HG03135 (cell line): Measurements from ENCODE around the gene TSPAN14.

Experiments used
- ATAC-seq: cut with Tn5 transposase; IDR thresholded peaks from one replicate; pipeline ENCODE4 v1.9.1; 2021; ENCODE audit warnings: mild to moderate bottlenecking, moderate library complexity; ENCODE audit not compliant: unreplicated experiment

TSPAN14 gene

DNA sequence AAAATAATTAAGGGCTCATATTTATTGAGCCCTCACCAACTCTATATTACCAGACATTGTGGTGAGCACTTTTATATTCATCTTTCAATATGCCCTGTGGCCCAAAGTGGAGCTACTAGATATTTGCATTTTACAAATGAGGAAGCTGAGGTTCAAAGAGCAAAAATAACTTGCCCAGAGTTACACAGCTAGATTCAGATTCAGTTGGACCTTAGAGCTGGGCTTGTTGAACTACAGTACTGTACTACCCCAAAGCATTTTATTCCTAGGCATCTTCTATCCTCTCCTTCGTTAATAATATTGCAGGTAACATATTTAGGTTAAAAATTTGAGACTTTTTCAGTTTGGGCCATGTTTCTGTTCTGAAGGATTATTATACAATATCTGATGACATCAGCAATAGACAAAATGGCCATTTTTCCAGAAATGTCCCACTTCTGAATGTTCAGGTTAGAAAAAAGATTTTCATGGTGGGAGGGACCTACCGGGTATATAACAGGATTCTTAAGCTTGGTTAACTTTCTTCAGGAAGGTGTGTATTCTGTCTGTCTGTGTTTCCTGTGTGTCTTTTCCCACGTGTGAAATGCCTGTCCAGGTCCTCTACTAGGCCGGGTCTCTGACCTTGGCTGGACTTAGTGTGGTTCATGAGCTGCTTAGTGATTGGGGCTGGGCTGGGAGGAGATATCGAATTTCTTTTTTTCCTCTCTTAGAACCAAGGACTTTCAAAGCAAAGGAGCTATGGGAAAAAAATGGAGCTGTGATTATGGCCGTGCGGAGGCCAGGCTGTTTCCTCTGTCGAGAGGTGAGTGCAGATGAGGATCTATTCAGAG is 32.2 kb upstream of the TSPAN14 start:
- ATAC-seq = peak; percentile 94

DNA sequence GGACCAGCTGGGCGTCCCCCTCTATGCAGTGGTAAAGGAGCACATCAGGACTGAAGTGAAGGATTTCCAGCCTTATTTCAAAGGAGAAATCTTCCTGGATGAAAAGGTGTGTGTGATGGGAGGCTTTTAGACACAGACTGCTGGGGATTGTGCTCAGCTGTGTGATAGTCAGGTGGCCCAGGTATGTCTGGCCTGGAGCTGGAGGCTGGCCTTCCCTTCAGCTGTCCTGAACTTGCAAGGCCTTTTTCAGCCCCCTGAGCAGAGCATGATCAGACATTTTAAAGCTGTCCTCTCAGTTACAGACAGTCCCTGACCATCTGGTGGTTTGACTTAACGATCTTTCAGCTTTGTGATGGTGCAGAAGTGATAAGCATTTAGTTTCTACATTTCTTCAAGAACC is 28.2 kb upstream of the TSPAN14 start:
- ATAC-seq = no peak

DNA sequence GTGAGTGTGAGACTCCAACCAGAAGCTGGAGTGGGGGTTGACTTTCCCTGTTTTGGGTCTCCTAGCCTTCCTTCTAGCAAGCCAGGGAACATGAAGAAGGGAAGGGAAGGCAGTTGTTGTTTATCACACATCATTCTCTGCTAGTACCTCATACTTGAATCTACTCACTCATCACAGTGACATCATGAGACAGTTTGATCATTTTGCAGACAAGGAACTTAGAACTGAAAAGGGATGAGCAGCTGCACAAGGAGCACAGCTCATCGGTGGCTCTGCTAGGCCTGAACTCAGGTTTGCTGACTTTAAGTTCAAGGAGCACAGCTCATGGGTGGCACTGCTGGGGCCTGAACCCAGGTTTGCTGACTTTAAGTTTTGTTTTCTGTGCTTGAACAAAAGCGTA is 26.6 kb upstream of the TSPAN14 start:
- ATAC-seq = no peak

DNA sequence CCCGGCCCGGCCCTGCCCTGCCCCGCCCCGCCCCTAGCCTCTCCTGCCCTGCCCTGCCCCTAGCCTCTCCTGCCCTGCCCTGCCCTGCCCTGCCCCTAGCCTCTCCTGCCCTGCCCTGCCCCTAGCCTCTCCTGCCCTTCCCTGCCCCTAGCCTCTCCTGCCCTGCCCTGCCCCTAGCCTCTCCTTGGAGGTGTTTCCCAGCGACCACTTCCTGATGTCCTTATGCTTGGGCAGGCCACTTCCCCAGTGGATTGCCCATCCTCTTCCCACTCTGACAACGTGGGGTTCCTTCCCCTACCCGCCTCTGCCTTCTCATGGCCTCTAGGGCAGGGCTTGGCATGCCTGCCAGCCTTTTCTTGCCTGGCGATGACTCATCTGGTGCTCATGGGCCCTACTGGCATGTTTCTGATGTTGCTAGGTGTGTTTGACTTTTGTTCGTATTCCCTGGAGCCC is 24.6 kb upstream of the TSPAN14 start:
- no peak for ATAC-seq

DNA sequence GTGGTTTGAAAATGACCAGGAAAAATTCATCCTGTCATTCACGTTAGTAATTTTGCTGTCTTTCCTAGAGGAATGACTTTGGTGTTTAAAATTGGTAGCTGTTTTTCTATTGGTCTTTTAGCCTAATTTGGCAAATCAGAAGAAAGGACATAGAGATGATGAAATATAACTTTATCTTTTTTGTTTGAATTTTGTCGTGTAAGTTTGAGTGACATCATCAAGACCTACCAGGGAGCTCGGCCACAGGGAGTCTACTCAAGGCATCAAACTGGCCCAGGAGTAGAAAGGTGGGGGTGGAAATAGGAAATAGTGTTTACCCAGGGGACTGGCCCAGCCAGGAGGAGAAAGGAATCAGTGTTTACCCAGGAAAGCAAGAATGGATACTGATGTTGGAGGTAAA is 21.0 kb upstream of the TSPAN14 start:
- no peak for ATAC-seq

DNA sequence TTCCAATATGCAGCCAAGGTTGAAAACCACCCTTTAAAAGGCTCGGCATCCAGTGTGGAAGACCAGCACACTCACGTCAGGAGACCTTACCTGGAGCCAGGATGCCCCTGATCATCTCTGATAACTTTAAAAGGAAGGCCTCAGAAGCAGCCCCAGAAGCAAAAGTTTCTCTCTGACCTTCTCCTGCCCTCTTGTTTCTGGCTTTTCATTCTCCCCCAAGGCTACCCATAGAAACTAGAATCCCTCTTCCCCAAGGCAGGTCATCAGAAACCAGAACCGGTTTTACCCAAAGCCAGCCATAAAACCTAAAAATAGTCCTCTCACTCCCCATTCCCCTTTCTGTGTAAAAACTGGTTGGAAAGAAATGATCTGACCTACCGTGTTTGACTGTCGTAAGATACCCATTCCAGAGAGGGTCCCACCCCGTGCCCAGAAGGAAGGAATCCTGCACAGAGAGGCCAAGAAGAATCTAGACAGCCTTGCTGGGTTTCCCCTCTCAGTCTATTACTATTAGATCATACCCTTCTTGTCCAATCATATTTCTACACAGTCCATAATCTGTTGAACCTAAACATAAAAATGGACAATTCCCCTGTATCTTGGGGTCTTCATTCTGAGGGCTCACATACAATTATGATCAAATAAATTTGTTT is 17.5 kb upstream of the TSPAN14 start:
- ATAC-seq = no peak

DNA sequence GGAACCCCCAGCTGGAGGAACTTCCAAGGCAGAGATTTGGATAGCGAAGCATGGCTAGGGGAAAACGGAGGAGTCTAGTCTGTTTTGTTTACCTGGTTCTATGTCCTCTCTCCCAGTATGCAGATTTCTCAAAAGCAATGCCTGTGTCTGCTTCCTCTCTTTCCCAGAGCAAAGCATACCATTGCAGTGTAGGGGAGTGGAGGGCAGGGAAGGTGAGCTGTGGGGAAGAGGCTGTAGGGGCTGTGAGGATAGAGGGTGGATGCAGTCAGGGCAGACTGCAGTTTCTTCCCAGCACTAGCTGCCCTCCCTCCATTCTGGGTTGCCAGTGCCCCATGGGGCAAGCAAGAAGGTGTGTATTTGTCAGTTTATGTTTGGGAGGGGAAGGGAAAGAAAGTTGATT is 16.9 kb upstream of the TSPAN14 start:
- no peak for ATAC-seq

DNA sequence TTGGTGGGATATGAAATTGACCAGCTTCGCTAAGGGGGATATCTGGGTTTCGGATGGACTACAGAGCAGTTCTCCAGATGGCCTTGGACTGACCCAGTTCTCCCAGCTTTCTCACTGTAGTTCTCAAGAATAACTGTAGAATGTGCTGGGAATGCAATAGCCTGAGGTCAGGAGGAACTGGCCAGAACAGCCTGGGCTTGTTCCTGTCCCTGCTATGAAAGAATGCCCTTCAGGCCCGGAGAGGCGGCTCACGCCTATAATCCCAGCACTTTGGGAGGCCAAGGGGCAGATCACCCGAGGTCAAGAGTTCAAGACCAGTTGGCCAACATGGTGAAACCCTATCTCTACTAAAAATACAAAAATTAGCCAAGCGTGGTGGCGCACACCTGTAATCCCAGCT is 12.3 kb upstream of the TSPAN14 start:
- ATAC-seq = no peak

DNA sequence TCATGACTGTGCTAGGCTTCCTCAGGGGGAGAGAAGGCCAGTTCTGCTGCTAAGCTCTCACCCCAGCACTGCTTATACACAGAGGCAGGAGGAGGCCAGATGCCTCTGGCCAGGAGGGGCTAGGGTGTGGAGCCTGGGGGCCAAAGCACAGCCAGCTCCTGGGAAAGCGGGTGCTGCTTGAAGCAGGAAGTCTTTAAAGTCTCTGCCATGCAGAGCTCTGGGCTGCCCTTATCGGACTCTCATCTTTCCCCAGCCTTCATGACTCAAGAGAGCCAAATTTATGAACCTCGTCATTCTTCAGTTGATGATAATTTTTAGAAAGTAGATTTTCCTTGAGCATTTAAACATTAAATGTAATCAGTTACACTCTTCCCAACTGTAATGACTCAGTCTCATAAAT is 11.2 kb upstream of the TSPAN14 start:
- no peak for ATAC-seq

DNA sequence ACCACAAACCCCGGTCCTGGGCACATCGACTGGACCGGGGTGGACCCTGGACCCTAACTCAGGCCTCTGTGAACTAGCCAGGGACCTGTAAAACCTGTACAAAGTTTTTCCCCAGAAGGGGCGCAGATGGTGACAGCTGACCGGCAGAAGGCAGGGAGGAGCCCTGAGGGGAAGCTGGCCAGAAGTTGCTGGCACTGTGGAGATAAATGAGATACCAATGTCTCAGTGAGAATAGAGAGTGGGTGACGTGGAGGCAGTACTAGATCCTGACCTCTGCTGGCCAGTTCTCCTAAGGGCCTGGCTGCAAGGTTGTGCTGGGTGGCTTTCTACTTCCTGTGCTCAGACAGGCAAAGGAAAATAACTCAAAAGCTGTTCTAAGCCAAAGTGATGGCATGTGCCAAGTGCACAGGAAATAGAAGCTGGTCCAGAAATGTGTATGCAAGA is 10.6 kb upstream of the TSPAN14 start:
- ATAC-seq = no peak

DNA sequence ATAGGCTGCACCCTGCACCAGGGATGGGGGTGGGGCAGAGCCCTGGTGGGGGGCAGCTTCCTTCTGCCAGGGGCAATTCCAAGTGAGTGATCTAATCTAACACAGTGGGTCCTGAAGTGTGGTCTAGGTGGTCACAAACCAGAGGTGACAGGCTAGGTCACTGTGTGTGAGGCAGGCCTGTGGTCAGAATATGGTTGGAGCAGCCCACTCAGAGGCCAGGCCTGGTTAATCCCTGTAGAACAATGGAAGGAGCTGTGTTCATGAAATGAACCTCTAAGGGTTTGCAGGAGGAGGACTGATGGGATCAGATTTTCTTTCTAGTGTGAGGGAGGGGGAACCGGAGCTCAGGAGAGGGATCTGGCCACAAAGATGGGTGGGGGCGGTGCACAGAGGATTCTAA is 10.0 kb upstream of the TSPAN14 start:
- ATAC-seq = no peak

DNA sequence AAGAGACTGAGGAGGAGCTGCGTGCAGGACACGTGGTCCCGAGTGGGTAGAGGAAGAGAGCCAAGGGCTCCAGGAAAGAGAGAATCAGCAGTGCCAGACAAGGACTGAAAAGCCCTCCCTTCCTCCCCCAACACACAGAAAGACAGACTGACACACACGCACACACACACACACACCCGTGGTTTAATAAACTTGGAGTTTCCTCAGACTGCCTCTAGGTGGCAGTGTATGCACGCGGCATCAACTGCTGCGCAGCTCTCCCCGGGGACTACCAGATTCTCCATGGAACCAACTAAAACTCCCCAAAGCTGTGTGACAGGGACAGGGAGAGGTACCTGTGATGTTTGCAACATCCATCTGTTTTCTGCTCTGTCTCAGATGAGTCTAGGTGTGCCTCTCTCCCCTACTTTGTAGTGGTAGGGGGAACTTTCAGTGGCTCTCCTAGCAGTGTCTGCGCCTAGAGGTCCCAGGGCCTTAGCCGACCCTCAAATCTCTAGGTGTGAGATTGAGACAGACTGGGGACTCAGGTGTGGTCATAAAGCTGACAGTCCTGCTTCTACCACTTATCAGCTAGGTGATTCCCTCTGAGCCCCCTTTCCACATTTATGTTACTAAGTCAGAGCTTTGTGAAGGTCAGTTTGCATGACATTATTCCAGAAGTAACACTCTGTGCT is 9.3 kb upstream of the TSPAN14 start:
- peak; percentile 83 for ATAC-seq

DNA sequence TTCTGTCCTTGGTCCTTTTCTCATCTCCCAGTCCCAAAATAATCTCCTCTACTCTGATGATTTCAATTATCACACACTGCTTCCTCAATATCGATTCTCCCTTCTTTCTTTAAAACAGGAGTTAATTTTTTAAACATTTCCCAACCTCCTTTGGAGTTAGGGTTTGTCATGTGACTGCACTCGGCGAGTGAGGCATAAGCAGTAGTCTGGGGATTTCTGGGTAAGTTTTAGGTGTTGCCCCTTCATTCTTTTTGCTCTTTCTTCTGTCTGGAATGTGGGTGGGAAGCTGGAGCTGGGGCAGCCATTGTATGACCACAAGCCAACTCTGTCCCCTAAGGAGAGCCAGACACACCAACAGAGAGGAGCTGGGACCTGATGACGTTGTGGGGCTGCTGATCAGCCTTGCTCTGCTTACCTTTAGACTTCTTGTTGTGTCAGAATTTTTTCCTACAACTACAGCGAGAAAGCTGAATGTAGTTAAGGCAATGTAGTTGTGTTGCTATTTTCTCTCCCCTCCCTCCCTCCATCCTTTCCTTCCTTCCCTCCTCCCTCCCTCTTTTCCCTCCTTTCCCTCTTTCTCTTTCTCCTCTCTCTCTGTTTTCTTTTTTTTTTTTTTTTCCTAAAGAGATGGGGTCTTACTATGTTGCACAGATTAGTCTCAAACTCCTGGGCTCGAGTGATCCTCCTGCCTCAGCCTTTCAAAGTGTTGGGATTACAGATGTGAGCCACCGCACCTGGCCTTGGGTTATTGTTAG is 6.5 kb upstream of the TSPAN14 start:
- ATAC-seq = no peak

DNA sequence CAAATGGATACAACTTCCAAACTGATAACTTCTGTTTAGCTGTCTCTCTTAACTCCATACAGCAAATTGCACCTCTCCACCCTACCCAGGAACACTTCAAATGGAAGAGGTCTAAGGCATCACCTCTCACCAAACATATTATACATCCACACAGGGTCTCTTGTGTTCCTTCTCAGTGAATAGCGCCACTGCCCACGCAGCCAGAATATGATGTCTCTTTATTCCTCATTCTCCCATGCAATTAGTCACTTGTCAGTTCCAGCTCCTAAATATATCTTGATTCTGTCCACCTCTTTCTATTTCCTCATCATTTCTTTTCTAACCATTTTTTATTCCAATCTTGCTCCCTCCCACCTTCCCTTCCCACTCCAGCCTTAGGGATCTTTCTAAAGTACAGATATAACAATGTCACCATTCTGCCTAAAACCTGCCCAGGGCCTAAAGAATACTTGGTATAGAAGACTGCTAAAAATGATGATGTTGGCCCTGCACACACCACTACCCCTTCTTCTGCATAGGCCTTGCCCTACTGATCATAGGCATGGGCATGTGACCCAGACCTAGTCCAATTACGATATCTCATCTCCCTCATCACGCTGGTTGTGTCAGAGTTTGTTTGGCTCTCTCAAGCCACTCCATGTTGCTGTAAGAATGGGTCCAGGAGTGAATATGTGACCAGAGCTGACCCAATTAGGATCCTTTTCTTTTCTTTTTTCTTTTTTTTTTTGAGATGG is 5.7 kb upstream of the TSPAN14 start:
- no peak for ATAC-seq

DNA sequence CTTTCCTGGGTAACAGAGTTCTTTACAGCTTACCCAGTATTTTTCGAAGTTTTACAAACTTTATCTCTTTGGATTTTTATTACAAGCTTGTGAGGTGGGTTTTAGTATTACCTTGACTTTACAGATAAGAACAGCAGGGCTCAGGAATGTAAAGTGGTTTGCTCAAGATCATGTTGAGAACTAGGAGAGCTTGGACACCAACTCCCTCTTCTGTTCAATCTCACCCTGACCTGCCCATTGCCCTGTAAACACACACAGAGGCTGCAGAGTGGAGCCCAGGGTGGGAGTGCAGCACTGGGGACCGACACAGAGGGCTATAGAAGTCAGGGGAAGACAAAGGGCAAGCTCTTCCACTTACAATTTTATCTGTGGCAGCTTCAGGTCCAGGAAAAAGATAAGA is 4.6 kb upstream of the TSPAN14 start:
- ATAC-seq = no peak

DNA sequence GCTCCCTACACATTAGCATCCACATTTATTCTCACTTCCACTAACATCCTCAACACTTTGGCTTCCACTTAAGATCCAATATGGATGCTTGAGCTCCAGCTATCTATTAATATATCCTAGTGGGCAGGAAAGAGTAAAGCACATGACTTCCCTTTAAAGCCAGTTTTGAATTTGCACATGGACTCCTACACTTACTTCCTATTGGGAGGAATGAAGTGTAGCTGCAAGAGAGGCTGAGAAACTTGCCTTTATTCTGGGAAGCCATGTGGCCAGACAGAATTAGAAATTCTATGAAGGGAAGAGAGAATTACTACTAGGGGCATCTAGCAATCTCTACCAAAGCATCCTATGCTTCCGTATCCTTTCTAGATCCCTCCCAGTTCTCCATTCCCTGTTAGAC is 3.0 kb upstream of the TSPAN14 start:
- ATAC-seq = no peak

DNA sequence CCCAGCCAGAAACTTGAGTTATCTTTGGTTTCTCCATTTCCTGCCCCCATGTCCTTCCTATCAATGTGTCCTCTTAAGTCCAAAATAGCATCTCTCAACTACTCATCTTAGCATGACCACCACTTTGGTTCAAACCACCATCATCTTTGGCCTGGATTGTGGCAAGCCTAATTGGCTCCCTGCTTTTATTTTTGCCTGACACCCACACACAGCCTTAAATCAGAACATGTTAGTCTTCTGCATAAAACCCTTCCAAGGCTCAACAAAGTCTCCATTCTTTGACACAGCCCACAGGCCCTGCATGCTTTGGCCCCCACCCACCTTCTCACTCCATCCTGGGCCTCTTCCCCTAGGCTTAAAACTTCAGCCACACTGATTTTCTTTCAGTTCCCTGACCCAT is 2.0 kb upstream of the TSPAN14 start:
- no peak for ATAC-seq

DNA sequence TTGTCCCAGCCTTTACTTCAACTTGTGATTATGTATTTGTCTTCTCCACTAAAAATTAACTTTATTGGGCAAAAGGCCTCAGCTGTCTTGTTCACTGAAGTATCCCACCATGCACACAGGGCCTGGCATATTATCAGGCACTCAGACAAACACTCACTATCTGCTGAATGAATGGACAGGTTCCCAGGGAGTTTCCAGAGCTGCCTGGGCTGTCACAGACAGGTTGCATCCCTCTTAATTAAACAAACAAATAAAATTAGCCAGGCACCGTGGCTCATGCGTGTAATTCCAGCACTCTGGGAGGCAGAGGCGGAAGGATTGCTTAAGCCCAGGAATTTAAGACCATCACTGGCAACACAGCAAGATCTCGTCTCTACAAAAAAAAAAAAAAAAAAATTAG is 1.5 kb upstream of the TSPAN14 start:
- ATAC-seq = no peak

DNA sequence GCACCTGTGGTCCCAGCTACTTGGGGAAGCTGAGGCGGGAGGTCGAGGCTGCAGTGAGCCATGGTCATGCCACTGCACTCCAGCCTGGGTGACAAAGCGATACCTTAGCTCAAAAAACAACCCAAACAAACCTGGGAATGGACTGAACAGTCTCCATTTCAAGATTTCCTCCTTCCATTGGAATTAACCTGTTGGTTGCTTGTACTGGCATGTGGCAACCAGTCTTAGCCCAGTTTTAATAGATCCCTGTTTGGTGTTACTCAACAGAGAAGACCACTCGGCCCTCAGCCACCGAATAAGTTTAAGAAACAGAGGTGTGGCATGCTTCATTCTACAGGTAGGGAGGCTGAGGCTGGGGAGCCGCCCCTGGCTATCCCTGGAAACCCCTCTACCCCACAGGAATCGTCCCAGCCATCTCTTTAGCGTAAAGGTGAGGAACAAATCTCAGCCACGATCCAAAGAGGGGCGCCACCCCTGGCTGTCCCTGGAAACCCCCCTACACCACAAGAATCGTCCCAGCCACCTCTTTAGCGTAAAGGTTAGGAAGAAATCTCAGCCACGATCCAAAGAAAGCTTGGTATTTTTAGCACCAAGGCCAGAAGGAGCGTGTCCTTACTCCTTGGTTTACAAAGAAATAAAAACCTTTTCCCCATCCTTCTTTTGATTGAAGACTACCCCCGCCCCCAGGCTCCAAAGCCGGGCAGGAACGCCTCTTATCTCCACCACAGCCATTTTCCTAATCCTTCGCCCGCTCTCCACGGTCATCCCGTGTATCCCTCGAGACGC is 861 bp upstream of the TSPAN14 start:
- ATAC-seq = no peak
